DMS53 (cell line): Measurements from ENCODE around the gene C9orf50.
"Not testable (repeated sequence)": the region's sequence is repeated elsewhere in the genome, so short reads cannot be mapped to it uniquely, and the experiment has no call there.

Experiments
- DNase-seq: peaks from one replicate; lab custom pipeline; 2025; lab: John Stamatoyannopoulos, UW

The C9orf50 gene

GRCh38 chr9:129610473-129611306, 10.2 kb downstream of the C9orf50 start:
- DNase-seq, result peak; percentile 80

- DNase-seq, result no peak
Observed at GRCh38 chr9:129610213-129610472, 10.8 kb downstream of the C9orf50 start.

GRCh38 chr9:129609486-129610212, 11.3 kb downstream of the C9orf50 start:
- DNase-seq, result peak; percentile 41

GRCh38 chr9:129608561-129609481, 12.1 kb downstream of the C9orf50 start:
- no peak for DNase-seq

- no peak for DNase-seq
Observed at GRCh38 chr9:129607027-129607387, 13.9 kb downstream of the C9orf50 start.

- DNase-seq, result no peak
Observed at GRCh38 chr9:129606161-129607026, 14.5 kb downstream of the C9orf50 start.

- DNase-seq, result peak; percentile 52
Observed at GRCh38 chr9:129604766-129605163, 16.1 kb downstream of the C9orf50 start.

GRCh38 chr9:129604056-129604765, 16.7 kb downstream of the C9orf50 start:
- DNase-seq, result no peak

- DNase-seq, result peak; percentile 27
Observed at GRCh38 chr9:129602598-129603415, 18.1 kb downstream of the C9orf50 start.

GRCh38 chr9:129601082-129601674, 19.7 kb downstream of the C9orf50 start:
- no peak for DNase-seq

GRCh38 chr9:129598089-129598596, 22.8 kb downstream of the C9orf50 start:
- DNase-seq, result no peak

GRCh38 chr9:129597355-129598088, 23.4 kb downstream of the C9orf50 start:
- DNase-seq, result peak; percentile 86

GRCh38 chr9:129596541-129597331, 24.2 kb downstream of the C9orf50 start:
- DNase-seq, result peak; percentile 75

- DNase-seq, result no peak
Observed at GRCh38 chr9:129595903-129596540, 24.9 kb downstream of the C9orf50 start.

- DNase-seq, result no peak
Observed at GRCh38 chr9:129595311-129595741, 25.6 kb downstream of the C9orf50 start.

GRCh38 chr9:129594632-129595031, 26.3 kb downstream of the C9orf50 start:
- DNase-seq, result no peak

GRCh38 chr9:129592790-129593189, 28.1 kb downstream of the C9orf50 start:
- DNase-seq, result not testable (repeated sequence)
